ENCODE data around the gene ASB4.

DNA sequence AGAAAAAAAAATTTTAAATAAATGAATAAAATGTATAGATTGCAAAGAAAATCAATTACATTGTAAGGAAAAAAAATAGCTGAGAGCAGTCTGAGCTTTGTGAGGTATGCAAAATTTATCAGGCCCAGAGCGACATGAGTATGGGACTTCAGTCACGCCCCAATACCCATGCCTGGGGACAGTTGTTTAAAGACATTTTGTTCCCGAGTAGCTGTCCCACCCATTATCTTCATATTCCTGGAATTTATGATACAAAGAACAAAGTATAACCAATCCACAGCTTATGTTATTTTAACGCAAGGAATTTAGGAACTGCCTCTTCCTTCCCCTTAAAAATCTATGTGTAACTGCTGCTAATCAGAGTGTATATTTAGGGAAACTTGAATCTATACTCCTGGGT is 49.3 kb upstream of the ASB4 start:
- TF ChIP-seq EZH2phosphoT487 (IDR thresholded peaks at IDR 0.05; ENCODE audit: low read length) (no peak), EZH2 (optimal IDR thresholded peaks at IDR 0.05; ENCODE audit: low read depth, low read length) (no peak)
- TF ChIP-seq, protein P1, sequence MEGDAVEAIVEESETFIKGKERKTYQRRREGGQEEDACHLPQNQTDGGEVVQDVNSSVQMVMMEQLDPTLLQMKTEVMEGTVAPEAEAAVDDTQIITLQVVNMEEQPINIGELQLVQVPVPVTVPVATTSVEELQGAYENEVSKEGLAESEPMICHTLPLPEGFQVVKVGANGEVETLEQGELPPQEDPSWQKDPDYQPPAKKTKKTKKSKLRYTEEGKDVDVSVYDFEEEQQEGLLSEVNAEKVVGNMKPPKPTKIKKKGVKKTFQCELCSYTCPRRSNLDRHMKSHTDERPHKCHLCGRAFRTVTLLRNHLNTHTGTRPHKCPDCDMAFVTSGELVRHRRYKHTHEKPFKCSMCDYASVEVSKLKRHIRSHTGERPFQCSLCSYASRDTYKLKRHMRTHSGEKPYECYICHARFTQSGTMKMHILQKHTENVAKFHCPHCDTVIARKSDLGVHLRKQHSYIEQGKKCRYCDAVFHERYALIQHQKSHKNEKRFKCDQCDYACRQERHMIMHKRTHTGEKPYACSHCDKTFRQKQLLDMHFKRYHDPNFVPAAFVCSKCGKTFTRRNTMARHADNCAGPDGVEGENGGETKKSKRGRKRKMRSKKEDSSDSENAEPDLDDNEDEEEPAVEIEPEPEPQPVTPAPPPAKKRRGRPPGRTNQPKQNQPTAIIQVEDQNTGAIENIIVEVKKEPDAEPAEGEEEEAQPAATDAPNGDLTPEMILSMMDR (IDR thresholded peaks at IDR 0.05; ENCODE audit: low read length) = no peak

Data from MM.1S (cell line).